ENCODE measurements around the gene SCNN1B.

The SCNN1B gene

GRCh38 chr16:23397464-23397863, 95.4 kb downstream of the SCNN1B start:
- no peak for TF ChIP-seq ZSCAN23 (tag by site-specific recombination; IDR thresholded peaks at IDR 0.05)
- no peak for TF ChIP-seq HOXA7 (CRISPR knock-in tag; IDR thresholded peaks at IDR 0.05; ENCODE audit: borderline replicate concordance)
- no peak for TF ChIP-seq ZNF311 (tag by site-specific recombination; IDR thresholded peaks at IDR 0.05; ENCODE audit: borderline replicate concordance)
- Histone ChIP-seq H3K4me3 (ENCODE audit: low read depth, low read length) (no peak overlapping the region), H3K9me3 (ENCODE audit: control insufficient read depth, insufficient read depth, low read depth, low read length) (no peaks in the 10 kb centered on the region), H3K4me1 (ENCODE audit: control insufficient read depth, insufficient read depth, low read length) (no peaks in the 10 kb centered on the region), H3K27ac (ENCODE audit: extremely low read depth, low read depth, low read length) (no peak overlapping the region), H3K36me3 (ENCODE audit: control insufficient read depth in 2 of 2, insufficient read depth in 1 of 2, low read length in 2 of 2) (peaks cover 5 to 51% of the 10 kb centered on the region in 2 experiments; a peak in 2 of 3 replicates)
- CTCF ChIA-PET, result no interaction called here
- POLR2A ChIA-PET, result no interaction called here

GRCh38 chr16:23398987-23399805, 97.1 kb downstream of the SCNN1B start:
- H3K4me1 ChIP-seq (ENCODE audit: control insufficient read depth, insufficient read depth, low read length), result no peaks in the 10 kb centered on the region
- peaks cover 5 to 43% of the 10 kb centered on the region in 2 experiments; a peak in 2 of 3 replicates for H3K36me3 ChIP-seq (ENCODE audit: control insufficient read depth in 2 of 2, insufficient read depth in 1 of 2, low read length in 2 of 2)
- ChIA-PET POLR2A (interaction anchor here (0.6 kb wide), 1 partner anchor 1134 kb away, joined by 3 read pairs; no protein-coding TSS in a partner anchor), CTCF (interaction anchor here (0.8 to 1.1 kb wide), 2 partner anchors 35 to 217 kb away, joined by 3 to 8 read pairs; no protein-coding TSS in a partner anchor)
- no peak overlapping the region for H3K4me3 ChIP-seq (ENCODE audit: low read depth, low read length)
- no peak overlapping the region for H3K27ac ChIP-seq (ENCODE audit: extremely low read depth, low read depth, low read length)
- H3K9me3 ChIP-seq (ENCODE audit: control insufficient read depth, insufficient read depth, low read depth, low read length), result no peaks in the 10 kb centered on the region
- TF ChIP-seq PATZ1 (tag by site-specific recombination; IDR thresholded peaks at IDR 0.05) (no peak), GLIS2 (tag by site-specific recombination; IDR thresholded peaks at IDR 0.05) (no peak), ZNF623 (tag by site-specific recombination; IDR thresholded peaks at IDR 0.05) (no peak), REPIN1 (tag by site-specific recombination; IDR thresholded peaks at IDR 0.05; ENCODE audit: low read depth) (no peak), REST (tag by site-specific recombination; IDR thresholded peaks at IDR 0.05) (no peak), ZNF280D (tag by site-specific recombination; IDR thresholded peaks at IDR 0.05) (no peak), ZNF530 (tag by site-specific recombination; IDR thresholded peaks at IDR 0.05; ENCODE audit: low read depth) (no peak), ZNF138 (tag by site-specific recombination; IDR thresholded peaks at IDR 0.05; ENCODE audit: borderline replicate concordance) (no peak), ZBTB26 (tag by site-specific recombination; optimal IDR thresholded peaks at IDR 0.05) (no peak), ZNF175 (tag by site-specific recombination; IDR thresholded peaks at IDR 0.05) (no peak), ZNF514 (tag by site-specific recombination; IDR thresholded peaks at IDR 0.05) (no peak), HOXC10 (CRISPR knock-in tag; IDR thresholded peaks at IDR 0.05) (no peak), ZNF146 (tag by site-specific recombination; IDR thresholded peaks at IDR 0.05) (no peak), ZNF292 (tag by site-specific recombination; IDR thresholded peaks at IDR 0.05; ENCODE audit: borderline replicate concordance, low read depth) (no peak), ZNF768 (tag by site-specific recombination; IDR thresholded peaks at IDR 0.05) (no peak), HIC1 (tag by site-specific recombination; IDR thresholded peaks at IDR 0.05) (no peak)

All from HEK293 (cell line).